HG03135 (cell line): ENCODE measurements around the gene SH3RF2.
"Not testable (repeated sequence)": the region's sequence is repeated elsewhere in the genome, so short reads cannot be mapped to it uniquely, and the experiment has no call there.

Experiments used
- ATAC-seq: cut with Tn5 transposase; IDR thresholded peaks from one replicate; pipeline ENCODE4 v1.9.1; 2021; ENCODE audit warnings: mild to moderate bottlenecking, moderate library complexity; ENCODE audit not compliant: unreplicated experiment

SH3RF2 gene

DNA sequence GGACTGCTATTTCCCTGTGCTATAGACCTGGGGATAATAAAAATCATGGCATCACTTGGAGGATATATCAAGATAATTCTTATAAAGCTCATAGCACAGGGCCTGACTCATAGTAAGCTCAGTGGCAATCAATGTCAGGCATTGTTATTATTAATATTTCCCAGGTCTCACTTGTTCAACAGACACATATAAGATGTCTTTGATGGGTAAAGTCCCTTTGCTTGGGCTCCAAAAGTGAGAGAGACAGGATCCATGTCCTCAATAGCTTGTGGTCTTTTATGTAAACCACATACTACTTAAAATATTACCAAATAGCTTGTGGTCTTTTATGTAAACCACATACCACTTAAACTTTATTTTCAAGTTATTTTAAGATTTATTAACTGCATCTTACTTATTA lies 11.2 kb downstream of the SH3RF2 start:
- ATAC-seq: no peak

DNA sequence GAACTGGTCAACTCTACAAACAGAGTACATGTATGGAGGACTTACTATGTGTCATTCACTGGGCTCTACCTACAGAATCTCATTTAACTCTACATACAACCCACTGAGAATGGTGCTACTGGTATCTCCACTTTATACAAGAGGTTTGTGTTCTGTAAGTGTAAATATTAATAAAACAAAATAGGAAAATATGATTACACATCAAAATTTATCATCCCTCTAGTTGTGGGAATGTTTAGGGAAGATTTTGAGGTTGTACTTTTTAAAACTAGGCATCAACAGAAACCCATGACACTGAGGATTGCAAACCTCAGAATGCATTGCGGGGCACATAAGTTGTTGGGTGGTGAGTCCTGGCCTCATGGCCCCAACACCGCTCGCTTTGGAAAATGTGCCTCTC lies 11.7 kb downstream of the SH3RF2 start:
- ATAC-seq: no peak

DNA sequence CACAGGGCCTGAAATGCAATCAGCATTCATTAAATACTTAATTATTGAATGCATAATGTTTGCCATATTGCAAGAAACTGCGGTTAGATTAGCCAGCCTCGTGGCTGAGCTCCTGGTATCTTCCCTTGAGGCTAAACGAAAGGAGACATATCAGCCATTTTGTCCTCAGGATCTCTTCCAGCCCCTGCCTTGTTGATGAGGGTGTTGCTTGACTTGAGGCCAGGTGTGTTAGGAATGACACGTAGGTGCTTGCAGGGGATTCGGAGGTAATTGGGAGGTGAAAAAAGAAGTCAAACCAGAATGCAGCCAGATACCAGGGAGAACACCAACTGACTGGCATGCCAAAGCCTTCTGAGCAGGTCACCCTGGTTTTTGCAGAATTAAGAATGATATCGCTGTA lies 12.5 kb downstream of the SH3RF2 start:
- ATAC-seq: no peak

DNA sequence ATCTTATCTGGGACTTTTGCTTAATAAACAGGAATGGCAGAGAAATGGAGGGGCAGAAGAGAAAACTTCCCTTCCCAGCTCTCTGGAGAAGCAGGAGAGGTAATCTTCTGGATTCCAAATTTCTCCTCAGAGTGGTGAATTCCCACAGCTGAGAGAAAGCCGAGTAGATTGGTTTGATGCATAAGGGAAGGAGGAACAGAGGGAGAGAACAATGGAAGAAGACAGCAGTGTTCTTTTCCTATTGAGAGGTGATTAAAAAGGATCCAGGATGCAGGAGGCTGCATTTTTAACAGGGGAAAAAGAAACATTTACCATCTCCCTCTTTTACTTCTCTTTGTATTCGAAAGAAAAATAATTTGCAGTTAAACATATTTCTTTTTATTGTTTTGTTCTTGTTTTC lies 13.1 kb downstream of the SH3RF2 start:
- no peak for ATAC-seq

DNA sequence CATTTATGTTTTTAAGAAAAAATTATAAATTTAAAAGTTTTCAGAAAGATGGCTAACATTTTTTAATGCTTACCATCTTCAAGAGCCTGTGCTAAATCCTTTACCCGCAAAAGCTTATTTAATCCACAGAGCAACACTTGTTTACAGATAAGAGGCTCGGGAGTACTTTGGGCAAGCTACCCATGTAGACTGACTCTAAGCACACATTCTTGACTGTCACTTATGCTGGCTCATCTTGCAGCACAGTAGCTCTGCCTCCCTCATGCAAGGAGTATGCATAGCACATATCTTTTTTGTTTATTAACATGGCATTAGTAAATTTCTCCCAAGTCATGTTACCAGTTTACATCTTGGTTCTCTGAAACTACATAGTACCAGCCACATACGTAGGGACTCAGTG lies 14.7 kb downstream of the SH3RF2 start:
- no peak for ATAC-seq

DNA sequence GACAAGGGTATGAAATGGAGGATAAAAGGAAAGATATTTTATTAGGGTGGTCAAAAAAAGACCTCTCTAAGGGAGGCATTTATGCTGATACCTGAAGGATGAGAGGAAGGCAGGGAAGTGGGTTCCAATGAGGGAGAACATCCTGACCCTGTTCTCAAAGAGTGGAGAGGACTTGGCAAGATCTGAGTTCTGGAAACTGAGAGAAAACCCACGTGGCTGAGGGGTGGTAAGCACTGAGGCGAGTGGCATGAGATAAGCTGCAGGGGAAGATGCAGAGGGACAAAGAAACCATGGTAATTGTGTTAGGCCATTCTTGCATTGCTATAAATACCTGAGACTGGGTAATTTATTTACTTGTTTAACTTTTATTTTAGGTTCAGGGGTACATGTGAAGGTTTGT lies 16.8 kb downstream of the SH3RF2 start:
- ATAC-seq: no peak

DNA sequence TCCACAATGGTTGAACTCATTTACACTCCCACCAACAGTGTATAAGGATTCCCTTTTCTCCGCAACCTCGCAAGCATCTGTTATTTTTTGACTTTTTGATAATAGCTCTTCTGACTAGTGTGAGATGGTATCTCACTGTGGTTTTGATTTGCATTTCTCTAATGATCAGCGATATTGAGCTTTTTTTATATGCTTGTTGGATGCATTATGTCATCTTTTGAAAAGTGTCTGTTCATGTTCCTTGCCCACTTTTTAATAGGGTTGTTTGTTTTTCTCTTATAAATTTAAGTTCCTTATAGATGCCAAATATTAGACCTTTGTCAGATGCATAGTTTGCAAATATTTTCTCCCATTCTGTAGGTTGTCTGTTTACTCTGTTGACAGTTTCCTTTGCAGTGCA lies 17.8 kb downstream of the SH3RF2 start:
- not testable (repeated sequence) for ATAC-seq

DNA sequence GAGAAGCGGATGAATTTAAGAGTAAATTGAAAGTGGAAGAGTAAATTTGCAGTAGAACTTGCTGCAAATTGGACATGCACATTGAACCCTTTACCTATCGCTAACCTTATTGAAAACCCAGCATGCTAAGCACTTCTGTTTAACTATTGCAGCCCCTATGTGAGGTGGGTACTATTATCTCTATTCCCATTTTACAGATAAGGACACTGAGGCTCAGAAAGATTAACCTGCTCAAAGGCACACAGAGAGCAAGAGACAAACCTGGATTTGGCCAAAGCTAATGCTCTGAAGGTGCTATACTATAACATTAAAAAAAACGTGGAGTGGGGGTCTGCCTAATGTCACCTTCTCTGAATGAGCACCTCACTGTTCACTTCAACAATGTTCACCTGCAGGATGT lies 21.0 kb downstream of the SH3RF2 start:
- ATAC-seq: no peak

DNA sequence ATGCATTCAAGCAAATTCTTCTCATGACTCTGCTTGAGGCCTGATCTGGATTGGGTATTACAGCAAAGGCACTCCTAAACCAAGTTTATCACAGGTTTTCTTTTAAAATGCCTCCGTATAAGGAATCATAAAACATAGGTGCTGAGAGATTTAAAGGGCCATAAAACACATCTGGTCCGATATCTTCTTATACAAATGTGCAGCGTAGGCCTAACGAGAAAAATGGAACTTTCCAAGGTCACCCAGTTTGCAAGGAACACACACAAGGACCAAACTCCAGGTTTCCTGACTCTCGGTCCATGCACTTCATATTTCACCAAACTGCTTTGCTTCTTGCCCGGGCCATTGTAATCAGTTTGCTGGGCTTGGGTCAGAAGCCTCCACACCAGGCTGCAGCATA lies 22.1 kb downstream of the SH3RF2 start:
- ATAC-seq: no peak

DNA sequence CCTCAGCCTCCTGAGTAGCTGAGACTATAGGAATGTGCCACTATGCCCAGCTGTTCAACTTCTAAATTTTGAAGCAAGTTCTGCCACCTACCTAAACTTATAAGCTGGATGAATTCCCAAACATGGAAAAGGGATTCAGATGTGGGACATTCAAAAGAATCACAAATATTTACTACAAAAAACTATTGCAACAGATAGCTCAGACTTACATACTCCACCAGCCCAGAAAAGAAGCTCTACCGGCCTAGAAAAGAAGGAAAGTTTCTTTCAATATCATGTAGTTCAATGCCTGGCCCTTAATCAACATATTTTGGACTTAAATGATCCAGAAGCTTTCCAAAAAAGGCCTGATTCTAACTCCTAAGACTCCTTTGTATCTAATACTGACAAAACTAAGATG lies 23.8 kb downstream of the SH3RF2 start:
- ATAC-seq: no peak

DNA sequence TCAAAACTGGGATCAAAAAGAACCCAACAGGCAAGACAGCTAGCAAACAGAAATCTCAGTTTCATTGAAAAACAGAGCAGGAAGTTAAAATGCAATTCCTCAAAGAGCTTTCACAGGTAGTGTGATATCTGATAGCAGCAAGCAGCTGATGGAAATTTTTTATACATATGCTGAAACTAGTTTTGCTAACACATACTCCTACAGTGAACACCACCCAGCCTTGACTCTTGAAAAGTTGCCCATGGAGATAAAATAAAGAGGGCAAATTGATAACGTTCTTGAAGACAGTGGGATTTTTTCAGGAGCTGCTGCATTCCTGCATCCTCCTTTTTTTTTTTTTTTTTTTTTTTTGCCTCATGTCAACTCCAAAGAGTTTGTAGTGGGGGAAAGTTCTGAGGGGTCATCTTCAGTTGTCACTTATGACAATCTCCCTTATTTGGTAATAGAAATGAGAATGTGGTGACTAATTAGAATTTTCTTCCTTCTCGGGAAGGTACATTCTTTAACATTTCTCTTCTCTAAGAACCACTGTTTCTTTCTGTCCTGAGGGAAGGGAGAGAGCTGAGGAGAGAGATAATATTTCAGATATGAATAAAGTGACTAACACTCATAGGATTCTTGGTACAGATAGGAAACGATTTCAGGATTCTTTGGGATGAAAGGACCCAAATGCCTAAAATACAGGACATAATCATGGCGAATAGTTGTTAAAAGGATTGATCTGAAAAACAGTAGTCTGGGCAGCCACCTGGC lies 24.6 kb downstream of the SH3RF2 start:
- ATAC-seq: no peak

DNA sequence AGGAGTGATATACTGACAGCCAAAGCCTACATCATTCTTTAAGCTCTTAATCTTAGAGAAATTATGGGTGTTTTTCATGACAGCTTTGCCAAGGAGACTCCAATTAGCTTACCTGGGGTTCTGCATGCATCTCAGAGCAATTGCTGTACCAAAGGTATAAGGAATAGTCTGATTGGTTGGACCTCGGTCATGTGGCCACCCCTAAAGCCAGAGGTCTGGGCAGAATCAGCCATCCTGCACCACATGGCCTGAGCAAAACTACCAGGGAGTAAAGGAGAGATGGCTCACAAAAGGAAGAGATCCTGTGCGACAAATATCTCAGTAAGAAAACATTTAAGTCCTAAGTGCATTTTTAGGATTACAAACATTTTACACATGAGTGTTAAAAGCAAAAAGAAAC lies 25.6 kb downstream of the SH3RF2 start:
- no peak for ATAC-seq

DNA sequence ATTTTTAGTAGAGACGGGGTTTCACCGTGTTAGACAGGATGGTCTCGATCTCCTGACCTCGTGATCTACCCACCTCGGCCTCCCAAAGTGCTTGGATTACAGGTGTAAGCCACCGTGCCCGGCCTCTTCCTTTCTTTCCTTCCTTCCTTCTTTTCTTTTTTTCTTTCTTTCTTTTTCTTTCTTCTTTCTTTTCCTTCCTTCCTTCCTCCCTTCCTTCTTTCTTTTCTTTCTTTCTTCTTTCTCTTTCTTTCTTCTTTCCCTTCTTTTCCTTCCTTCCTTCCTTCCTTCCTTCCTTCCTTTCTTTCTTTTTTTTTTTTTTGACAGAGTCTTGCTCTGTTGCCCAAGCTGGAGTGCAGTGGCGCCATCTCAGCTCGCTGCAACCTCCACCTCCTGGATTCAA lies 27.6 kb downstream of the SH3RF2 start:
- ATAC-seq: not testable (repeated sequence)

DNA sequence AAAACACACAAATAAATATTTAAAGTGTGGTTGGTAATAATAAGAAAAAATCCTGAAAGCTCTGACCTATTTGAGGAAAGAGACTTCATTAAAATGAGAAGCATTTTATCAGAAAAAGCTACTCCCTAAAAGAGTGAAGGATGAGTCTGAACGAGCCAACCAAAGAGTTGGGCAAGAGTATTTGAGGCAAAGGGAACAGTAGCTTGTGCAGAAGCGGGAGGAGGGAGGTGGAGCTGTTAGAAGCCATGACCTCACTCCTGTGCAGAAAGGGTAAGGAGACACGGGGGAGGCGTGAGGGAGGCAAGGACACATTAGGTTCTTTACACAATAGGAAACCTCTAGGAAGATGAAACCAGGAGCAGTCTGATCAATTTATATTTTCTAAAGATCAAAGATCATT lies 29.4 kb downstream of the SH3RF2 start:
- no peak for ATAC-seq

DNA sequence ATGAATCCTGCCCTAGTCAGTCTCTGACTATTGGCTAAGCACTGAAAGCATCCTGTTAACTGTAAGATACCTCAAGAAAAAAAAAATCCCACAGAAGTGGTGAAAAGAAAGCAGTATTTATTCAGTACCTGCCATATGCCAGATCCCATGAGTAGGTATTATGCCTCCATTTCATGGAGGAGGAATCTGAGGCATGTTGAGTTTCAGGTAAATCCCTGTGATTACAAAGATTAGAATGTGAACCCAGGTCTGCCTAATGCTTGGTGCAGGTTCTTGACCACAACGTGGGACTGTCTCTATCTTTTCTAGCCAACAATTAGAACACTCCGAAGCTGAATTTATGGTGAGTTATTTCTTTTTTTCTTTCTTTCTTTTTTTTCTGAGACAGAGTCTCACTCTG lies 30.9 kb downstream of the SH3RF2 start:
- ATAC-seq: no peak

DNA sequence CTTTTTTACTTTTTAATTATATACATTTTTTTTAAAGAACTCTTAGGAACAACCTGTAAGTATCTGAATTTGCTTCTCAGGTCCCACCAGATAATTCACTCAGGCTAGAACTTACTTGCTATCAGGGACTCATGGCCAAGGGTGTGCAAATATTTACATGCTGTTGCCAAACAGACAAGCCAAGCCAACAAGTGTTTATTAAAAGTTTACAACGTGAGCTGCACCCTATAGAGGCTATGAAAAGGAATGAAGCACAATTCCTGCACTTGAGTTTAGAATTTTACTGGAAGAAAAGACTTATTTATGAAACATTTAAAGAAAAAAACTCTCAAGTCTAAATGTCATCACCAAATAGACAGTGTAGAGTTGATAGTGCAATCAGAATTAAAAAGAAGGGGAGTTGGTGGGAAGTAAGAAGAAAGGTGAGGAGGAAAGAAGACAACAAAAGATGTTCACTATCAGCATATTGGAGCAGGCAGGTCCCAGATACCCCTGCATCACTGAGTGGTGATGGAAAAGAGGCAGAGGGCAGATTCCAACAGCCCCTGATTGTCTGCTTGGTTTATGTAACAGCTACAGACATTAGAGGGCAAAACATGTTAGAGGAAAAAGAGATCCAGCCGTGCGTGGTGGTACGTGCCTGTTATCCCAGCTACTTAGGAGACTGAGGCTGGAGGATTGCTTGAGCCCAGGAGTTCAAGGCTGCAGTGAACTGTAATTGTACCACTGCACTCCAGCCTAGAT lies 32.8 kb downstream of the SH3RF2 start:
- no peak for ATAC-seq

DNA sequence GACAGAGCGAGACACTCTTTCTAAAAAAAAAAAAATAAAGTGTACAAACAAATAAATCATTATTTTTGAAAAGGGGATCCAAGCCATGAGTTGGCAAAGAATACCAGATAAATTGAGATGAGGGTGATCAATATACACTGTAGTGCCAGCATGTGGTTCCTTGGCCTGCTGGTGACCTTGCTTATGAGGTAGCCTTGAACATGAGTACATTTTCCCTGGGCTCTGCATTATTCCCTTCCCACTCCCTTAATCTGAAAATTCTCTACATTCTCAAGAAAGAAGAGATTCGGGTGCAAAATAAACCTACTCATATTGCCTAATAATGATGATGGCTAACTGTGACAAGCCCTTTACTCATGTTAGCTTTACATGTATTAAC lies 33.3 kb downstream of the SH3RF2 start:
- no peak for ATAC-seq

DNA sequence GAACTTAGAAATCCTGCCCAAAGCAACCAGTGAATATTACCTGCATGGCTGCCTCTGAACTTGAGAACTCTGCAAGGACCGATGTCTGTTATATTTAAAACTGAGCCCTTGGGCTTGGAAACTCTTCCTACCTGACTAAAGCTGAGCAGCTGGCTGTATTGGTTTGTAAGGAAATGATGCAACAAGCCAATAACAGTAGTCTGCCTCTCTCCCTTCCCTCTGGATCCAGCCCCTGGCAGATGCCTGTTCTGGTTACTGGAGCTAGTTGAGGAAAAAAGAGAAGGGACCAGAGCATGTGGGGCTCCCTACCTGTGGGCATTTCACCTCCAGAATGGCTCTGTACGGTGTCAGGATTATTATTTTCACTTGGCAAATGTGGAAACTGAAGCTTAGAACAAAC lies 34.7 kb downstream of the SH3RF2 start:
- ATAC-seq: no peak

DNA sequence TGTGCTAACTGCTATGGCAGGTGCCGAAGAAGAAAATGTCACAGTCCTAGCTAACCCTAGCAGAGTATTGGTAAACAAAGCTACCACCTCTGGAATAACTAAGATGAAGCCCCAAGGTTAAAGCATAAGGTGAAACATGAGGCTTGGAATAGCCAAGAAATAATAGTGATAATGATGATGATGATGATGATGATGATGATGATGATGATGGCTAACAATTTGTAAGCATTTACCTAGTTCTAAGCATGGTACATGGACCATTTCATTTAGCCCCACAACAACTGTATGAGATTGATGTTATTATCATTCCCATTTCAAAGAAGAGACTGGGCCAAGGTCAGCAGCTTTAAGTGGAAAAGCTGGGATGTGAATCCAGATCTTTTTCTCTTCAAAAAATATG lies 35.3 kb downstream of the SH3RF2 start:
- no peak for ATAC-seq

DNA sequence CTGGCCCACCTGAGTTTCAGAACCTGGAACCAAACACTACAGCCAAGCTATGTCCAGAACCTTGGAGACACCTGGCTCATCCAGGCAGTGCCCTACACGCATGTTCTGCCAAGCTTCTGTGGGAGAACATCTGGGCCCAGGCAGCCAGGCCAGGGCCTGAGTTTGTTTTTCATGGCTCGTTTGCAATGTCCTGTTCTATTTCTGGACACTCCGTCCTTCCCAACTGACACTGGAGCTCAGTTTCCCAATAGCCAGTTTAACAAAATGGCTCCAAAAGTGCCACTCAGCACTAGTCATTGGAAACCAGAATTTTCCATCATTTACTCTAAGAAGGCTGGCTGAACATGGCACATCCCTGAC lies 38.6 kb downstream of the SH3RF2 start:
- ATAC-seq: no peak

DNA sequence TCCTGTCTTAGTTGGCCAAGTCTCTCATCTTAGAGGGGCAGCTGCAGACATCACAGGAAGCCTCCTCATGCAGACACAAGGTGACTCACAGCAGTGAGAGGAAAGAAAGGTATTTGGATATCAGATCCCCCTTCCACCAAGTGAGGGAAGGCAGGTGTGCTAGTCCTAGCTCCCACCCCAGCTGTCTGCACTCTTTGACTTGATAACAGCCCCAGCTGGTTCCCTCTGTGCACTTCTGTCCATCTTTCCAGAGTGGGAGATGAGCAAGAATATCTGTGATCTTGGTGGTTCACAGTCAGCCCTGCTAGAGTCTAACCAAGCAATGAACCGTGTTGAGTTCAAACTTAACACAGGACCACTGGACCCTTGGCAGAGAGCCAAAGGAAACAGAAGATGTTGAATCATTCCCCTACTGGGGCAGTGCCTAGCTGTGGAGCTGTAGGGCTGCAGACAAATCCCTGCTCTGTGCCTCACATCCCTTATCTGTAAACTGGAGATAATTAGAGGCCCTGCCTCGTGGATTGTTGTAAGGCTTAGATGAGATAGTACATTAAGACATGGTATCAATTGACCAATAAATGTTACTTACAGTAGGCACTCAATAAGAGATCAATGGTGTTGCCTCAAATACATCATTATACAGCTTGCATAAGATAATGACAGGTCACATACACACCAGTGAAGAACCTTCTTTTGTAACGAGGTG lies 39.1 kb downstream of the SH3RF2 start:
- no peak for ATAC-seq
